Skeletal muscle satellite cell (primary cell): ENCODE data around the gene GAS6.

Experiments used
- H3K27me3 ChIP-seq: 2 replicates; pipeline ENCODE4 v1.7.0; 2013; ENCODE audit warnings: low read length; ENCODE audit not compliant: control insufficient read depth, insufficient read depth
- H3K36me3 ChIP-seq: 2 replicates; pipeline ENCODE4 v1.7.0; 2013; ENCODE audit warnings: mild to moderate bottlenecking, control low read depth, low read length; ENCODE audit not compliant: insufficient read depth
- H3K4me1 ChIP-seq: 2 replicates; pipeline ENCODE4 v1.7.0; 2013; ENCODE audit warnings: low read length; ENCODE audit not compliant: control insufficient read depth, insufficient read depth
- H3K4me2 ChIP-seq: 2 replicates; pipeline ENCODE4 v1.7.0; 2013; ENCODE audit warnings: mild to moderate bottlenecking, low read length
- H3K4me3 ChIP-seq: 2 replicates; pipeline ENCODE4 v1.7.0; 2013; ENCODE audit warnings: low read length
- H3K9ac ChIP-seq: 2 replicates; pipeline ENCODE4 v1.7.0; 2013; ENCODE audit warnings: mild to moderate bottlenecking, low read depth, low read length, moderate library complexity
- H3K9me3 ChIP-seq: replicated peaks from 2 replicates; pipeline ENCODE4 v1.7.0; 2013; ENCODE audit warnings: mild to moderate bottlenecking, control low read depth, low read length

GAS6 gene

GRCh38 chr13:113786262-113786841 lies 77.5 kb downstream of the GAS6 start:
- Histone ChIP-seq H3K9ac (no peak overlapping the region), H3K4me1 (peaks cover 30% of the 10 kb centered on the region), H3K36me3 (no peaks in the 10 kb centered on the region), H3K4me2 (no peak overlapping the region), H3K9me3 (no peaks in the 10 kb centered on the region), H3K27me3 (peaks cover 21% of the 10 kb centered on the region), H3K4me3 (no peak overlapping the region)

GRCh38 chr13:113785051-113786010 lies 78.5 kb downstream of the GAS6 start:
- no peaks in the 10 kb centered on the region for H3K36me3 ChIP-seq
- peak overlapping the region; percentile 66 for H3K4me2 ChIP-seq
- no peaks in the 10 kb centered on the region for H3K9me3 ChIP-seq
- peaks cover 30% of the 10 kb centered on the region for H3K4me1 ChIP-seq
- peak overlapping the region; percentile 3 for H3K4me3 ChIP-seq
- H3K9ac ChIP-seq: no peak overlapping the region
- peaks cover 12% of the 10 kb centered on the region for H3K27me3 ChIP-seq

- peak overlapping the region; percentile 30 for H3K9ac ChIP-seq
- H3K4me2 ChIP-seq: peak overlapping the region; percentile 66
- peaks cover 9% of the 10 kb centered on the region for H3K27me3 ChIP-seq
- H3K36me3 ChIP-seq: no peaks in the 10 kb centered on the region
- peaks cover 30% of the 10 kb centered on the region for H3K4me1 ChIP-seq
- no peak overlapping the region for H3K4me3 ChIP-seq
- H3K9me3 ChIP-seq: no peaks in the 10 kb centered on the region
Measured at GRCh38 chr13:113784645-113785024, 79.2 kb downstream of the GAS6 start.

GRCh38 chr13:113783966-113784644 lies 79.8 kb downstream of the GAS6 start:
- H3K9me3 ChIP-seq: no peaks in the 10 kb centered on the region
- H3K4me1 ChIP-seq: peaks cover 30% of the 10 kb centered on the region
- peak overlapping the region; percentile 66 for H3K4me2 ChIP-seq
- H3K36me3 ChIP-seq: no peaks in the 10 kb centered on the region
- peaks cover 9% of the 10 kb centered on the region for H3K27me3 ChIP-seq
- peak overlapping the region; percentile 30 for H3K9ac ChIP-seq
- H3K4me3 ChIP-seq: no peak overlapping the region

GRCh38 chr13:113783200-113783881 lies 80.5 kb downstream of the GAS6 start:
- no peaks in the 10 kb centered on the region for H3K36me3 ChIP-seq
- no peak overlapping the region for H3K4me2 ChIP-seq
- H3K4me1 ChIP-seq: peaks cover 30% of the 10 kb centered on the region
- no peak overlapping the region for H3K9ac ChIP-seq
- no peaks in the 10 kb centered on the region for H3K9me3 ChIP-seq
- peaks cover 11% of the 10 kb centered on the region for H3K27me3 ChIP-seq
- H3K4me3 ChIP-seq: no peak overlapping the region

- no peak overlapping the region for H3K4me3 ChIP-seq
- H3K4me2 ChIP-seq: no peak overlapping the region
- H3K27me3 ChIP-seq: peaks cover 19% of the 10 kb centered on the region
- no peaks in the 10 kb centered on the region for H3K36me3 ChIP-seq
- no peak overlapping the region for H3K9ac ChIP-seq
- H3K4me1 ChIP-seq: peaks cover 30% of the 10 kb centered on the region
- H3K9me3 ChIP-seq: no peaks in the 10 kb centered on the region
Measured at GRCh38 chr13:113782472-113782871, 81.4 kb downstream of the GAS6 start.

GRCh38 chr13:113781571-113781970 lies 82.3 kb downstream of the GAS6 start:
- peaks cover 28% of the 10 kb centered on the region for H3K27me3 ChIP-seq

GRCh38 chr13:113777311-113778260 lies 86.3 kb downstream of the GAS6 start:
- Histone ChIP-seq H3K4me1 (peaks cover 8% of the 10 kb centered on the region), H3K9ac (no peak overlapping the region), H3K4me3 (no peak overlapping the region), H3K36me3 (no peaks in the 10 kb centered on the region), H3K27me3 (peaks cover 33% of the 10 kb centered on the region), H3K9me3 (no peaks in the 10 kb centered on the region), H3K4me2 (no peak overlapping the region)

More at GRCh38 chr13:113781571-113781970, 82.3 kb downstream of the GAS6 start:
- H3K4me3 ChIP-seq: no peak overlapping the region
- no peak overlapping the region for H3K4me2 ChIP-seq
- H3K9me3 ChIP-seq: no peaks in the 10 kb centered on the region
- no peaks in the 10 kb centered on the region for H3K36me3 ChIP-seq
- no peak overlapping the region for H3K9ac ChIP-seq
- H3K4me1 ChIP-seq: peaks cover 27% of the 10 kb centered on the region

- Histone ChIP-seq H3K4me1 (peaks cover 8% of the 10 kb centered on the region), H3K4me2 (no peak overlapping the region), H3K9ac (no peak overlapping the region), H3K27me3 (peaks cover 33% of the 10 kb centered on the region), H3K9me3 (no peaks in the 10 kb centered on the region), H3K36me3 (no peaks in the 10 kb centered on the region), H3K4me3 (no peak overlapping the region)
Measured at GRCh38 chr13:113776231-113777125, 87.4 kb downstream of the GAS6 start.
